GM12874 (cell line): ENCODE results near the gene ARHGEF4.

Source experiments
- CTCF ChIP-seq: IDR thresholded peaks from 2 replicates; pipeline ENCODE4 v1.5.1; 2011; ENCODE audit warnings: low read depth, mild to moderate bottlenecking, control low read depth, low read length, moderate library complexity; ENCODE audit not compliant: insufficient read depth

Gene ARHGEF4

DNA sequence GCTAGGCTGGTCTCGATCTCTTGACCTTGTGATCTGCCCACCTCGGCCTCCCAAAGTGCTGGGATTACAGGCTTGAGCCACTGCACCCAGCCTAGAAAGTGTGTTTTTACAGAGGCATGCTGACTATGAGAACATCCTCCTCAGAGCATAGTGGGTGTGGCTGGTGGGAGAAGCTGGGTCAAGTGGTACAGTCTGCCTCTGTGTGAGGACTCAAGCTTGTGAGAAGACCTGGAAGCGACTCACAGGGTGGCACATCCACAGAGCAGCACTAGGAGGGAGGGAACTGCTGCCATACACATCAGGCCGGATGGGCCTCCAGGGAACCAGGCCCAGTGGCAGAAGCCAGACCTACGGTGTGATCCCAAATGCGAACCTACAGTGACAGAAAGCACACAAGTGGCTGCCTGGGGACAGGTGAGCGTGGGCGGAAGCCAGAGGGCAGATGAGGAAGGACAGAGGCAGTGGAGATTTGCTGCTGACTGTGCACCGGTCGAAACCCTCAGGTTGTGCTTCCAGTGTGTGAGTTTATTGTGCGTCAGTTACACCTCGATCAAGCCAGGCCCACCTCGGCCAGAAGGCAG lies 8.9 kb downstream of the ARHGEF4 start:
- no peak for TF ChIP-seq CTCF

- no peak for TF ChIP-seq CTCF
Measured at GRCh38 chr2:130846233-130846632, 9.5 kb downstream of the ARHGEF4 start.

DNA sequence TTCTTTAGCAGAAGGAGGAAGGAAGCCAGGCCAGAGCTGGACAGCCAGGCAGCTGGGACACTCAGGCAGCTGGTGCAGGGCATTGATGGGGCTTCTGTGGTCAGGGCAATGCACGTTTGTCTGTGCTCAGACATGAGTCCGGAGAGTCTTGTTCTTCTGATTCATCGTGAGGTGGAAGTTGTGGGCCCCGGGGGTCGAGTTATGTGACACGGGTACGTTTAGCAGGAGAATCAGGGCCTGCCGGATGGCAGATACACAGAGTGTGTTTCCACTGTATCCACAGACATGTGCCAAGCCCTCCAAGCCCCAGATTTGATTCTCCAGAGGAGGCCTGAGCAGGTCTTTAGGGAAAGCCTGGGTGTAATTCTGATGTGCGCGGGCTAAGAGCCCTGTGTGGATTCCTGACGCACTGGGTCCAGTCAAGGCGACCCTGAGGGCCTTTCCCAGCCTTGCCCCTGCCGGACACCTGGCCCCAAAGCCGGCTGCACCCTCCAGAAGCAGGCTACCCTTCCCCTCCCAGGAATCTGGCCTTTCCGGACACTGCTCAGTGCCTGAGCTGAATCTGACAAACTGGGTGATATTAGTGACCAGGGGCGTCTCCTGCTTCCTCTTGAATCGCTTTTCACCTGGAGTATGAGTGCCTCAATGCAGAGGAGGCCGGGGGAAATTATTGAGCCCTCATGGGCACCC lies 10.1 kb downstream of the ARHGEF4 start:
- no peak for TF ChIP-seq CTCF

GRCh38 chr2:130847776-130848525 lies 11.2 kb downstream of the ARHGEF4 start:
- TF ChIP-seq CTCF: no peak

- no peak for TF ChIP-seq CTCF
Measured at GRCh38 chr2:130848526-130849210, 12.0 kb downstream of the ARHGEF4 start.

GRCh38 chr2:130849896-130850787 lies 13.4 kb downstream of the ARHGEF4 start:
- no peak for TF ChIP-seq CTCF
